Colonic mucosa (tissue), 4 donors: ENCODE measurements around the gene DNAJC21. TPM values are rescaled to one million over a fixed set of nuclear protein-coding genes. Genes with fewer than 3 reads are reported as not detected.

Experiments used
- DNase-seq: peaks from one replicate; pipeline ENCODE4 v3.0.0-alpha.2; 2020
- H3K27ac ChIP-seq: fragments of 200-600 bp; one replicate; pipeline ENCODE4 v1.8.0; 2021
- H3K27me3 ChIP-seq: fragments of 200-600 bp; one replicate; pipeline ENCODE4 v1.8.0; 2021
- H3K36me3 ChIP-seq: fragments of 200-600 bp; one replicate; pipeline ENCODE4 v1.8.0; 2021
- H3K4me1 ChIP-seq: fragments of 200-600 bp; one replicate; pipeline ENCODE4 v1.8.0; 2021; ENCODE audit warnings: mild to moderate bottlenecking
- H3K4me3 ChIP-seq: fragments of 200-600 bp; one replicate; pipeline ENCODE4 v1.8.0; 2021
- H3K9ac ChIP-seq, 2 donors: one replicate each; pipeline ENCODE4 v1.7.0; 2013; ENCODE audit warnings: control low read depth in 2 of 2, low read depth in 2 of 2, low read length in 2 of 2
- H3K9me3 ChIP-seq: fragments of 200-600 bp; one replicate; pipeline ENCODE4 v1.8.0; 2021
- intact Hi-C: fragments of 100-400 bp; cut with DNase I; formaldehyde crosslinking; loops from one replicate; pipeline ENCODE4 v1.14.1; 2022
- total RNA-seq, 2 donors: library from RNA; stranded (reverse); fragmentation: NEBNext Ultra II Directional in 1 of 2; extraction: Animal tissue kit (Norgen Biotek cat#: 25700) in 1 of 2; gene quantifications; one replicate each; pipeline ENCODE4 v1.2.1, GENCODE V29; 2021
- TF ChIP-seq, protein P1 (sequence below): fragments of 200-600 bp; IDR thresholded peaks from one replicate; pipeline ENCODE4 v1.8.0; 2022; ENCODE audit warnings: antibody characterized with exemption, mild to moderate bottlenecking
- donor health status: healthy.
- donor health status: DM: no; HTN: no; CAD: no.
- donor health status: DM: no; HTN: no; CAD: no.

DNAJC21 gene
- 10 to 100 TPM; 39.5 to 40.4 TPM for total RNA-seq

DNA sequence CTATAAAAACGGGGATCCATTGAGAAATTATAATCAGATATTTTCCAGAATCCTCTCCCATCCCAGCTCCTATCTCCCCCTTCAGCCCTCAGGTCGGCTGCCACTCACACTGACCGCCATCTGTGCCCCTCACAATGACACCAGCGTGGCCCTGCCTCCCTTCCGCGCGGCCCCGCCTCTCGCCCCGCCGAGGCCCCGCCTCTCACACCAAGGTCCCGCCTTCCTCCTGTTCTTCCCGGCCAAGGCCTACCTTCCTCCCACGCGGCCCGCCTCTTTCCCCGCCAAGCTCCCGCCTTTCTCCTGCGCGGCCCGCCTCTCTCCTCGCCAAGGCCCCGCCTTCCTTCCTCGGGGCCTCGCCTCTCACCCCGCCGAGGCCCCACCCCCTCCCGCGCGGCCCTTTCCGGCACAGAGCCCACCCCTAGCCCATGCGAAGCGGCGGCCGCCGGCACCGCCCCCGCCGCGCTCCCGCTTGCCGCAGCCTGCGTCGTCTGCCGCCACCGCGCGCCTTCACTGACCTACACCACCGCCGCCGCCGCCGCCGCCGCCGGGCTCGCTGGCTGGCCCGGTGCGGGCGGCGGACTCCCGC is at the start of gene DNAJC21:
Gene DNAJC21 (plus strand): TSS at position 426 of the 586 bp plus-strand sequence. CDS start 261 bp downstream, outside the sequence.
- Histone ChIP-seq H3K36me3 (no peaks in the 10 kb centered on the region), H3K9me3 (no peaks in the 10 kb centered on the region), H3K27me3 (no peaks in the 10 kb centered on the region), H3K27ac (peak within 1 kb of the TSS; percentile 91), H3K4me1 (peaks cover 8% of the 10 kb centered on the region), H3K4me3 (peak within 1 kb of the TSS; percentile 60), H3K9ac (peak within 1 kb of the TSS; percentile 85 to 96)
- TF ChIP-seq, protein P1, sequence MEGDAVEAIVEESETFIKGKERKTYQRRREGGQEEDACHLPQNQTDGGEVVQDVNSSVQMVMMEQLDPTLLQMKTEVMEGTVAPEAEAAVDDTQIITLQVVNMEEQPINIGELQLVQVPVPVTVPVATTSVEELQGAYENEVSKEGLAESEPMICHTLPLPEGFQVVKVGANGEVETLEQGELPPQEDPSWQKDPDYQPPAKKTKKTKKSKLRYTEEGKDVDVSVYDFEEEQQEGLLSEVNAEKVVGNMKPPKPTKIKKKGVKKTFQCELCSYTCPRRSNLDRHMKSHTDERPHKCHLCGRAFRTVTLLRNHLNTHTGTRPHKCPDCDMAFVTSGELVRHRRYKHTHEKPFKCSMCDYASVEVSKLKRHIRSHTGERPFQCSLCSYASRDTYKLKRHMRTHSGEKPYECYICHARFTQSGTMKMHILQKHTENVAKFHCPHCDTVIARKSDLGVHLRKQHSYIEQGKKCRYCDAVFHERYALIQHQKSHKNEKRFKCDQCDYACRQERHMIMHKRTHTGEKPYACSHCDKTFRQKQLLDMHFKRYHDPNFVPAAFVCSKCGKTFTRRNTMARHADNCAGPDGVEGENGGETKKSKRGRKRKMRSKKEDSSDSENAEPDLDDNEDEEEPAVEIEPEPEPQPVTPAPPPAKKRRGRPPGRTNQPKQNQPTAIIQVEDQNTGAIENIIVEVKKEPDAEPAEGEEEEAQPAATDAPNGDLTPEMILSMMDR = no peak
- intact Hi-C loops = no loop called here
- DNase-seq = peak; percentile 98

DNA sequence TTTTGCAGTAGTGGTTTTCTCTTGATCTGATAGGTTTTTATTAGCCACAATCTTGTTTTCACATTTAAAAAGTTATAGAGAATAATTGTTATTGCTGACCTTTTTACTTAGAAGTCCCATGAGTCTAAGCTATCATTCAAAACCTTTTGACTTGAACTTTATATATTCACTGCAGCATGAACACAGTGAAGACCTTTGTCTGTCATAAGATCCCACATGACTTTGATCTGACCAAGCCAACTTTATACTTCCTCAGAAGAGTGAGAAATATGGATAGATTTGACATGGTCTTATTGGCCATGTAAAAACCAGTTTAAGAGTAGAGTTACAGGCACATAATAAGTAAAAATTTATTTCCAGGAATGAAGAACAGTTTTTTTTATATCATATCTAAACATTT is 48.1 kb upstream of the DNAJC21 start:
- intact Hi-C loops = no loop called here
- H3K36me3 ChIP-seq = no peaks in the 10 kb centered on the region
- DNase-seq = no peak
- H3K9me3 ChIP-seq = no peaks in the 10 kb centered on the region
- H3K4me1 ChIP-seq = no peaks in the 10 kb centered on the region
- H3K4me3 ChIP-seq = no peak overlapping the region
- H3K9ac ChIP-seq = no peak overlapping the region
- H3K27me3 ChIP-seq = no peaks in the 10 kb centered on the region
- H3K27ac ChIP-seq = no peak overlapping the region
- TF ChIP-seq, protein P1 = no peak

- TF ChIP-seq, protein P1 = no peak
- intact Hi-C loops = no loop called here
- Histone ChIP-seq H3K36me3 (no peaks in the 10 kb centered on the region), H3K4me3 (no peak overlapping the region), H3K4me1 (no peaks in the 10 kb centered on the region), H3K9ac (no peak overlapping the region), H3K27me3 (no peaks in the 10 kb centered on the region), H3K27ac (no peak overlapping the region), H3K9me3 (no peaks in the 10 kb centered on the region)
- DNase-seq = no peak
Observed at GRCh38 chr5:34886392-34887119, 42.8 kb upstream of the DNAJC21 start.

DNA sequence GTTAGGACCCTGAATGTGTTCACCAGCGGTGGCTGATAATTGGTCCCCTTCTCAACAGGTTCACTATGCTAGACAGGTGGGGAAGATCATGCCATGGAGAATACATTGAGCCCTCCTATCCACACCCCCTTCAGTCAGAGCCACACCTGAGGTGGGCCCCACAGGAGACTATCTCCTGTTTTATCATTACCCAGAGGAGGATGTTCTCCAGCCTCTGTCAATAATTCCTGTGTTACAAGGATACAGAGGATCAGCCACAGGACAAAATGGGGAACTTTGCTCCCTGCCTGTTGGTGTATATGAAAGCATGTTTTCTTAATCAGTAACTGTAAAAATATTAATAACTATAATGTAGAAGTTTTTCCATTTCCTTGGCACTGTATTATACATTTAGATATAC is 40.0 kb upstream of the DNAJC21 start:
- no peaks in the 10 kb centered on the region for H3K36me3 ChIP-seq
- H3K4me3 ChIP-seq = no peak overlapping the region
- DNase-seq = no peak
- no peaks in the 10 kb centered on the region for H3K27me3 ChIP-seq
- H3K9ac ChIP-seq = no peak overlapping the region
- no peaks in the 10 kb centered on the region for H3K9me3 ChIP-seq
- no peaks in the 10 kb centered on the region for H3K4me1 ChIP-seq
- TF ChIP-seq, protein P1 = no peak
- H3K27ac ChIP-seq = no peak overlapping the region
- intact Hi-C loops = no loop called here

- H3K27me3 ChIP-seq = no peaks in the 10 kb centered on the region
- intact Hi-C loops = no loop called here
- H3K27ac ChIP-seq = no peak overlapping the region
- H3K9ac ChIP-seq = no peak overlapping the region
- H3K9me3 ChIP-seq = no peaks in the 10 kb centered on the region
- no peaks in the 10 kb centered on the region for H3K4me1 ChIP-seq
- H3K36me3 ChIP-seq = no peaks in the 10 kb centered on the region
- no peak for DNase-seq
- TF ChIP-seq, protein P1 = no peak
- no peak overlapping the region for H3K4me3 ChIP-seq
Observed at GRCh38 chr5:34891981-34892380, 37.4 kb upstream of the DNAJC21 start.
